GM12892 (cell line): ENCODE measurements around the gene AAGAB.
A peak's percentile ranks its signal among the peaks of the same experiment; 100 is the strongest.

Experiments used
- DNase-seq: peaks from one replicate; pipeline ENCODE4 v3.0.0; 2011; ENCODE audit not compliant: insufficient read length
- FAIRE-seq: peaks from 2 replicates; lab custom pipeline; 2011; peaks lifted over from hg19 to GRCh38; lab: Jason Lieb, UNC
- POLR2A ChIP-seq: IDR thresholded peaks from 2 replicates; pipeline ENCODE4 v1.6.1; 2011; ENCODE audit warnings: low read depth, low read length, control low read depth
- POLR2AphosphoS5 ChIP-seq: IDR thresholded peaks from 2 replicates; pipeline ENCODE4 v1.6.1; 2011; ENCODE audit warnings: low read depth, low read length, control low read depth
- TAF1 ChIP-seq: IDR thresholded peaks from 2 replicates; pipeline ENCODE4 v1.6.1; 2011; ENCODE audit warnings: low read depth, mild to moderate bottlenecking, control low read depth, low read length, borderline replicate concordance

AAGAB gene

GRCh38 chr15:67190326-67190725 lies 64.1 kb downstream of the AAGAB start:
- FAIRE-seq: no peak
- TF ChIP-seq POLR2A (no peak), POLR2AphosphoS5 (no peak), TAF1 (no peak)
- no peak for DNase-seq

DNA sequence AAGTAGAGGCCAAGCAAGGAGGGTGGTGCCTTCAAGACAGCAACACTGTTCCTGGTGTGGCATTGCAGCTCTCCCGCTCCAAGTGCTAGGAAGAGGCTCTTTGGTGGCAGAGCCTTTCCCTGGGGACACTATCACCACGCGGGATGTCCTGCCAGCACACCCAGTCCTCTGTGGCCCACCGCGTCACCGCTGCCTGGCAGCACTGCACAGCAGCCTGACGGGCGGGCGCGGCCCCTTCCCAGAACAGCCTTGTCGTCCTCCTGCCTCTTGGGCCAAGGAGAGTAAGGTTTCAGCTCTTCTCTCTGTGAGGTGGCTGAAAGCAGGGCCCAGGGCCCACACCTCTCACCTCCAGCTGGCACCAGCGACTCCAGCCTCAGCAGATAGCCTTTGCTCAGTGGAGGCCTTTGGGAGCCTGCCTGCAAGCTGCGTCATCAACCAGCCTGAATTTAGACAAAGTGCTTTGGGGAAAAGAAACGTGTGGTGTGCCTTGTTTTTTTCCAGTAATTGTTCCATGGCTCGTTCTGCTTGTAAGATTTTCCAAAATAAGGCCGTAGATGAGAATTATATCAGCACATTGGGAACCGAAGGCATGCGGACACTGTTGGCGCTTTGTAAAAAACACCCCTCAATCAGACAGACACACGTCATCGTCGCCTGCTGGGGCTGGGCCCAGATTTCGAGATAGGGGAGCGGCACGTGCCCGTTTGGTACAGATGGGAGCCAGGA lies 65.0 kb downstream of the AAGAB start:
- DNase-seq: no peak
- TF ChIP-seq TAF1: no peak
- no peak for TF ChIP-seq POLR2A
- no peak for TF ChIP-seq POLR2AphosphoS5
- FAIRE-seq: no peak

GRCh38 chr15:67188551-67189218 lies 65.8 kb downstream of the AAGAB start:
- DNase-seq (no peak), FAIRE-seq (no peak)
- TF ChIP-seq POLR2AphosphoS5: no peak
- TF ChIP-seq TAF1: no peak
- no peak for TF ChIP-seq POLR2A

- TF ChIP-seq POLR2AphosphoS5 (no peak), TAF1 (no peak), POLR2A (no peak)
- FAIRE-seq: no peak
These were observed 67.1 kb downstream of the AAGAB start for GRCh38 chr15:67187351-67187854.

GRCh38 chr15:67186688-67187087 lies 67.8 kb downstream of the AAGAB start:
- no peak for TF ChIP-seq POLR2AphosphoS5
- no peak for TF ChIP-seq TAF1
- TF ChIP-seq POLR2A: no peak
- no peak for DNase-seq
- no peak for FAIRE-seq

More at GRCh38 chr15:67187351-67187854, 67.1 kb downstream of the AAGAB start:
- DNase-seq: no peak

DNA sequence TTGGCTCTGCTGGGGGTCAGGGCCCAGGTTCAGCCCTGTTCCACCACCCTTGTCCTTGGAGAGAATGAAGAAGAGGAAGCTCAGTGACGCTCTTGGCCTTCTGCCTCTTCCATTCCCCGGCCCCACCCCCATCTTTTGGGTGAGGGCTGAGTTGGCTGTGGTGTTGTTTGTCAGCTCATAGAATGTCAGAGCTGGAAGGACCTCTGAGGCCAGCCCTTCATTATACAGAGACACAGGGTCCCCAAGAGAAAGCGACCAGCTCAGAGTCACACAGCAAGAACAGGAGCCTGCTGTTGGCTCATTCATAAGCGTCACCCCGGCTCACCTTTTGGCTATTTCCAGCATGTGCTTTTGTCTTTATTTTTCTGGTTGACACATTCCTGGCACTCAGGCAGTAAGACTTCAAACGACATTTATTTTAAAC lies 68.2 kb downstream of the AAGAB start:
- no peak for DNase-seq
- no peak for TF ChIP-seq POLR2AphosphoS5
- no peak for TF ChIP-seq TAF1
- no peak for TF ChIP-seq POLR2A
- no peak for FAIRE-seq

- no peak for FAIRE-seq
- TF ChIP-seq POLR2A (no peak), POLR2AphosphoS5 (no peak), TAF1 (no peak)
- DNase-seq: no peak
These were observed 68.7 kb downstream of the AAGAB start for GRCh38 chr15:67185621-67186225.

GRCh38 chr15:67185051-67185450 lies 69.4 kb downstream of the AAGAB start:
- no peak for DNase-seq
- TF ChIP-seq TAF1 (no peak), POLR2A (no peak), POLR2AphosphoS5 (no peak)
- FAIRE-seq: no peak

DNA sequence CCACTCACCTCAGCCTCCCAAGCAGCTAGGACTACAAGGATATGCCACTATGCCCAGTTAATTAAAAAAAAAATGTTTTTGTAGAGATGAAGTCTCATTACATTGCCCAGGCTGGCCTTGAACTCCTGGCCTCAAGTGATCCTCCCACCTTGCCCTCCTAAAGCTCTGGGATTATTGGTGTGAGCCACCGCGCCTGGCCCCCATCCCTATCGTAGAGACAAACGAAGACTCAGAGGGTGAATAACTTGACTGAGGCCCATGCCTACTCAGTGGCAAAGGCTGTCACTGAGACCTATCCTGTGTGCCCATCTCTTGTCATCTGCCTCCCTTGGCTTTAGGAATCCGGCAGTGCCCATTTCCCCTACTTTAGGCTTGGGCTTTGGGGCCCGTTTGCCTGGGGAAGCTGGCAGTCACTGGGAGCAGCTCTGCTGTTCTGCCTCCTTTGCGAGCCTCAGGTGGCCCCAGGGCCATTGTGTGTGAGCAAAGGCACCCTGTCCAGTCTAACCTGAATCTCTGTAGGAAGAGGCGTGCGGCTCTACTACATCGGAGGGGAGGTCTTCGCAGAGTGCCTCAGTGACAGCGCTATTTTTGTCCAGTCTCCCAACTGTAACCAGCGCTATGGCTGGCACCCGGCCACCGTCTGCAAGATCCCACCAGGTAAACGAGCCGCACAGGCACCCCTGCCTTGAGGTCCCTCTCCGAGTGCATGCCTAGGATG lies 70.1 kb downstream of the AAGAB start:
- no peak for FAIRE-seq
- no peak for DNase-seq
- TF ChIP-seq POLR2A: no peak
- TF ChIP-seq TAF1: no peak
- peak; percentile 27; the same call in 1 of the 2 replicates for TF ChIP-seq POLR2AphosphoS5

- TF ChIP-seq TAF1: no peak
- TF ChIP-seq POLR2AphosphoS5: 0 out of 2 replicates have a peak, but pooled peaks have one; percentile 23
- DNase-seq (no peak), FAIRE-seq (no peak)
These were observed 70.9 kb downstream of the AAGAB start for GRCh38 chr15:67183443-67184169.

DNA sequence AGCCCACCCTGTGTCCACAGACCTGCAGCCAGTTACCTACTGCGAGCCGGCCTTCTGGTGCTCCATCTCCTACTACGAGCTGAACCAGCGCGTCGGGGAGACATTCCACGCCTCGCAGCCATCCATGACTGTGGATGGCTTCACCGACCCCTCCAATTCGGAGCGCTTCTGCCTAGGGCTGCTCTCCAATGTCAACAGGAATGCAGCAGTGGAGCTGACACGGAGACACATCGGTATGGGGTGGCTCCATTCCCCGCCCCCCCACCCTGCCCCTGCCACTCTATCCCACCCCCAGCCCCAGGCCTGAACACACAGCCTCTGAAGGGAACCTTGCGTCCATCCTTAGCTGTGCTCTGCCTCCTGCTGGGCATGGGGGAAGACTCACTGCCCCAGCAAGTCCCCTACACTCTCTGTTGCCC lies 73.2 kb downstream of the AAGAB start:
- FAIRE-seq (no peak), DNase-seq (no peak)
- no peak for TF ChIP-seq TAF1
- TF ChIP-seq POLR2AphosphoS5: no peak
- no peak for TF ChIP-seq POLR2A
